Measurements from ENCODE around the gene HEBP2.

DNA sequence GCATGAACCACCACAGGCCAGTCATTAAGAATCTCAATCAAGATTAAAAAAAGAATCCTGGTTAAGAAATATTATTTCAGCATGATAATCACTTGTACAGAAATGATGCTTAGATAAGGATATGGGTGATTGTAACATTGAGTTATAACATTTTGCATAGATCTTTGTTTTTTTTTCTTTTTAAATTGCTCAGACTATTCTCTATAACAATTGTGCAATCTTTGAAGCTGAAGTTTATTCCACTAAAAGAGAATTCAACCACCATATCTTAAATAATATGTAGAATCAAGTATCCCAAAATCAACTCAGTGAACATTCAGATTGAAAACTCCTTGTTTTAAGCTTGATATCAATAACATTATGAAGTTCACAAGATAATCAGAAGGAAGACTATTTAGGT is 27.0 kb upstream of the HEBP2 start:
- TF ChIP-seq POLR2A (IDR thresholded peaks at IDR 0.05; ENCODE audit: low read depth, low read length) (no peak), CTCF (IDR thresholded peaks at IDR 0.05; ENCODE audit: extremely low read depth in 1 of 2, insufficient read depth in 1 of 2, low read depth in 1 of 2, low read length in 2 of 2) (no peak), EZH2 (IDR thresholded peaks at IDR 0.05; ENCODE audit: borderline replicate concordance, low read depth, low read length, severe bottlenecking) (no peak)

Measured in endothelial cell of umbilical vein (primary cell).